Hepatocyte (in vitro differentiated cells): ENCODE data around the gene SH3RF3.

ENCODE experiments used
- EZH2 ChIP-seq: fragments of 200-600 bp; sonication (generic); IDR thresholded peaks from 2 replicates; pipeline ENCODE4 v1.6.1; 2016; ENCODE audit warnings: antibody characterized with exemption, mild to moderate bottlenecking, borderline replicate concordance
- TF ChIP-seq, protein P1 (sequence below): fragments of 200-600 bp; sonication (generic); IDR thresholded peaks from 2 replicates; pipeline ENCODE4 v1.5.1; 2016; ENCODE audit warnings: antibody characterized with exemption, mild to moderate bottlenecking; ENCODE audit not compliant: poor library complexity

DNA sequence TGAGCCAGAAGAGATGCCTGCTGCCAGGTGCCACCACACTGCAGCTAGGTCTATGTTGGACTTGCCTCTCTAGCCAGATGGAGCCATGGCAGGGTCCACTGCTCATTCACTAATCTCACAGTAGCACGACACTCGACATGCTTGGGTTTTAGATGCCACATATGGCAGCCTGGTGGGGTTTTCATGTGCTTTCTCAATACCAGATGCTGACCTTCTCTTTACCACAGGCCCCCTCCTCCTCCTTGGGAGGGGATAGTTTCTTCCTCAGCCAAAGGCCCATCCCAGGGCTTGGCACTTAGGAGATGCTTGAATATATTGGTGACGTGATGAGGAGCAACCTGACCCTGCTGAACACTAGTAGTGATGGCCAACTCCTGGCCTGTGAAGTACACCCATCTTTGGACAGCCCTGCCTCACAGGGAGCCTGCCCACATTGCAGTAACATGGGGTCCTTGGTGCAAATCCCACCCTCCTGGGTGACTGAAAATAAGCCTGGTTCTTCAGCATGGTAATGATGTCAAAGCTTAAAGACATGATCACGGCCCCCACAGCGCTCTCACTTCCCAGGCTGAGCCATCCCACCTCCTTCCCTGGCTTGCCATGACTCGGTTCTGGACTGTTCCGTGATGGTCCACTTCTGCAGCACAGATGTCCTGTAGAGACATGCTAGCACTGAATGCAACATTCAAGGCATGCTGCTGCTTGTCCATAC lies 227.5 kb downstream of the SH3RF3 start:
- TF ChIP-seq, protein P1, sequence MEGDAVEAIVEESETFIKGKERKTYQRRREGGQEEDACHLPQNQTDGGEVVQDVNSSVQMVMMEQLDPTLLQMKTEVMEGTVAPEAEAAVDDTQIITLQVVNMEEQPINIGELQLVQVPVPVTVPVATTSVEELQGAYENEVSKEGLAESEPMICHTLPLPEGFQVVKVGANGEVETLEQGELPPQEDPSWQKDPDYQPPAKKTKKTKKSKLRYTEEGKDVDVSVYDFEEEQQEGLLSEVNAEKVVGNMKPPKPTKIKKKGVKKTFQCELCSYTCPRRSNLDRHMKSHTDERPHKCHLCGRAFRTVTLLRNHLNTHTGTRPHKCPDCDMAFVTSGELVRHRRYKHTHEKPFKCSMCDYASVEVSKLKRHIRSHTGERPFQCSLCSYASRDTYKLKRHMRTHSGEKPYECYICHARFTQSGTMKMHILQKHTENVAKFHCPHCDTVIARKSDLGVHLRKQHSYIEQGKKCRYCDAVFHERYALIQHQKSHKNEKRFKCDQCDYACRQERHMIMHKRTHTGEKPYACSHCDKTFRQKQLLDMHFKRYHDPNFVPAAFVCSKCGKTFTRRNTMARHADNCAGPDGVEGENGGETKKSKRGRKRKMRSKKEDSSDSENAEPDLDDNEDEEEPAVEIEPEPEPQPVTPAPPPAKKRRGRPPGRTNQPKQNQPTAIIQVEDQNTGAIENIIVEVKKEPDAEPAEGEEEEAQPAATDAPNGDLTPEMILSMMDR, result no peak
- TF ChIP-seq EZH2, result no peak
